Measurements from ENCODE around the gene GNA12.

GNA12 gene

DNA sequence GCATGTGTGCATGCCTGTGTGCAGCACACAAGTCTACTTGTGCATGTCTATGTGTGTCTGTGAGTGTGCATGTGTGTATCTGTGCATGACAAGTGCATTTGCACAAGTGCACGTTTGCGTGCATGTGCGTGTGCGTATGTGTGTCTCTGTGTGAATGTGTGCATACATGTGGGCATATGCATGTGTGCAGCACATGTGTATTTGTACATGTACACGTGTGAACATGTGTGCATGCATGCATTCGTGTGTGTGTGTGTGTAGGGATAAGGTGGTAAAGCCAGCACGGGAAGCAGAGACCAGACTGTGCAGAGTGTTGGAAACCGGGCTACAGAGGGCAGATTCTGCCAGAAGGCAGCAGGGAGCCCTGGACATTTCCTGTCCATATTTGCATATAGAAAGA lies 35.9 kb upstream of the GNA12 start:
- Histone ChIP-seq H3K79me2 (ENCODE audit: control insufficient read depth, low read length) (no peaks in the 10 kb centered on the region), H3K4me2 (ENCODE audit: low read length) (no peak overlapping the region), H3F3A (ENCODE audit: control insufficient read depth, insufficient read depth) (no peaks in the 10 kb centered on the region), H3K4me1 (ENCODE audit: control insufficient read depth, low read length) (peaks cover 12% of the 10 kb centered on the region), H3K4me3 (ENCODE audit: low read length) (no peak overlapping the region), H3K9me2 (replicated peaks; ENCODE audit: control insufficient read depth, low read length) (no peaks in the 10 kb centered on the region), H3K27ac (ENCODE audit: low read depth, low read length) (no peak overlapping the region), H3K27me3 (ENCODE audit: control insufficient read depth, low read length) (no peaks in the 10 kb centered on the region), H3K9me3 (ENCODE audit: control insufficient read depth, insufficient read depth, low read length) (no peaks in the 10 kb centered on the region), H3K36me3 (ENCODE audit: control insufficient read depth, low read length) (no peaks in the 10 kb centered on the region), H4K20me1 (ENCODE audit: control insufficient read depth, insufficient read depth, low read depth, low read length) (no peaks in the 10 kb centered on the region)
- TF ChIP-seq CTCF (IDR thresholded peaks at IDR 0.05; ENCODE audit: low read depth, low read length, poor library complexity, severe bottlenecking): no peak
- TF ChIP-seq EZH2phosphoT487 (IDR thresholded peaks at IDR 0.05; ENCODE audit: borderline replicate concordance, low read length): no peak

- peak overlapping the region; percentile 40 for H3K4me2 ChIP-seq (ENCODE audit: low read length)
- H3F3A ChIP-seq (ENCODE audit: control insufficient read depth, insufficient read depth): no peaks in the 10 kb centered on the region
- no peaks in the 10 kb centered on the region for H3K27me3 ChIP-seq (ENCODE audit: control insufficient read depth, low read length)
- H3K4me3 ChIP-seq (ENCODE audit: low read length): peak overlapping the region; percentile 21; the same call in 1 of the 2 replicates
- no peak overlapping the region for H3K27ac ChIP-seq (ENCODE audit: low read depth, low read length)
- H3K79me2 ChIP-seq (ENCODE audit: control insufficient read depth, low read length): no peaks in the 10 kb centered on the region
- no peaks in the 10 kb centered on the region for H4K20me1 ChIP-seq (ENCODE audit: control insufficient read depth, insufficient read depth, low read depth, low read length)
- TF ChIP-seq CTCF (IDR thresholded peaks at IDR 0.05; ENCODE audit: low read depth, low read length, poor library complexity, severe bottlenecking) (no peak), EZH2phosphoT487 (IDR thresholded peaks at IDR 0.05; ENCODE audit: borderline replicate concordance, low read length) (no peak)
- no peaks in the 10 kb centered on the region for H3K9me3 ChIP-seq (ENCODE audit: control insufficient read depth, insufficient read depth, low read length)
- H3K4me1 ChIP-seq (ENCODE audit: control insufficient read depth, low read length): peaks cover 17% of the 10 kb centered on the region
- H3K36me3 ChIP-seq (ENCODE audit: control insufficient read depth, low read length): no peaks in the 10 kb centered on the region
- no peaks in the 10 kb centered on the region for H3K9me2 ChIP-seq (replicated peaks; ENCODE audit: control insufficient read depth, low read length)
These were observed 35.2 kb upstream of the GNA12 start for GRCh38 chr7:2879354-2879753.

DNA sequence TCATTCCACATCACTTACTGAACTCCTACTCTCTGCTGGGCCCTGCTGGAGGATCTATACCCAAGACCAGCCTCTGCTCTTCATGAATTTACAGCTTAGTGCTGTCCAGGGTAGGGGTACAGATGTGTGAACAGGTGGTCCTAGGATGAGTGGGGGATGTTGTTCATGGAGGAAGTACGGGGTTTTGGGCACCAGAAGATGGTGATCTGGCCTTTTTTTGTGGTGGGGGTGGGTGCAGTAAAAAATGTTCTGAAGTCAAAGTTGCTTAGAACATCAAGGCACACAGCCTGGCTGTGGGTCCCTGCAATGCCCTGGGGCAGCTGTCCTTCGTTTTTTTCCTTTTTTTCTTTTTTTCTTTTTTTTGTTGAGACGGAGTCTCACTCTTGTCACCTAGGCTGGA lies 34.2 kb upstream of the GNA12 start:
- Histone ChIP-seq H3K27me3 (ENCODE audit: control insufficient read depth, low read length) (no peaks in the 10 kb centered on the region), H3K4me2 (ENCODE audit: low read length) (no peak overlapping the region), H4K20me1 (ENCODE audit: control insufficient read depth, insufficient read depth, low read depth, low read length) (no peaks in the 10 kb centered on the region), H3K27ac (ENCODE audit: low read depth, low read length) (no peak overlapping the region), H3K36me3 (ENCODE audit: control insufficient read depth, low read length) (no peaks in the 10 kb centered on the region), H3K4me3 (ENCODE audit: low read length) (no peak overlapping the region), H3K9me3 (ENCODE audit: control insufficient read depth, insufficient read depth, low read length) (no peaks in the 10 kb centered on the region), H3F3A (ENCODE audit: control insufficient read depth, insufficient read depth) (0 out of 2 replicates have a peak, but pooled peaks cover 4% of the 10 kb centered on the region), H3K4me1 (ENCODE audit: control insufficient read depth, low read length) (peaks cover 27% of the 10 kb centered on the region), H3K9me2 (replicated peaks; ENCODE audit: control insufficient read depth, low read length) (no peaks in the 10 kb centered on the region), H3K79me2 (ENCODE audit: control insufficient read depth, low read length) (no peaks in the 10 kb centered on the region)
- no peak for TF ChIP-seq CTCF (IDR thresholded peaks at IDR 0.05; ENCODE audit: low read depth, low read length, poor library complexity, severe bottlenecking)
- TF ChIP-seq EZH2phosphoT487 (IDR thresholded peaks at IDR 0.05; ENCODE audit: borderline replicate concordance, low read length): no peak
